HG03571 (cell line): ENCODE measurements around the gene DAPK1.
A peak's percentile ranks its signal among the peaks of the same experiment; 100 is the strongest.

ENCODE experiments used
- ATAC-seq: cut with Tn5 transposase; IDR thresholded peaks from one replicate; pipeline ENCODE4 v1.9.1; 2021; ENCODE audit not compliant: unreplicated experiment

Gene DAPK1

GRCh38 chr9:87564791-87565241 lies 67.1 kb downstream of the DAPK1 start:
- ATAC-seq: no peak

- no peak for ATAC-seq
Measured at GRCh38 chr9:87567001-87567400, 69.3 kb downstream of the DAPK1 start.

GRCh38 chr9:87567571-87567970 lies 69.9 kb downstream of the DAPK1 start:
- no peak for ATAC-seq

DNA sequence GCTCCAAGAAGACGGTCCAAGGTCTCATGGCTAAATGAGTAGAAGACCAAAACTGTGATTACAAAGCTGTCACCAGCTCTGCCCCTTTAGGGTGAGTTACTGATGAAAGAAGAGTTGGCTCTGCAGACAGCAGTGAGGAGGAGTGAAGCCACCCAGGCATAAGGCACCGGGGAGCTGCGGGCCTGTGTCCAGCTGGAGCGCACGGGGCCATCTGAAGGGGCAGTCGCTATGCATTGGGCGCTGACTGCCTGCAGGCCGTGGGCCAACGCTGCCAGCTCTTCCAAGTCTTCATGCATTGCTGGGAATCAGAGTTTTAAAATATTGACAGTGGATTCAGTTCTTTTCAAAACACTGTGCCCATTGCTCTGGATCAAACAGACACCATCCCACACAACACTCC lies 70.3 kb downstream of the DAPK1 start:
- no peak for ATAC-seq

DNA sequence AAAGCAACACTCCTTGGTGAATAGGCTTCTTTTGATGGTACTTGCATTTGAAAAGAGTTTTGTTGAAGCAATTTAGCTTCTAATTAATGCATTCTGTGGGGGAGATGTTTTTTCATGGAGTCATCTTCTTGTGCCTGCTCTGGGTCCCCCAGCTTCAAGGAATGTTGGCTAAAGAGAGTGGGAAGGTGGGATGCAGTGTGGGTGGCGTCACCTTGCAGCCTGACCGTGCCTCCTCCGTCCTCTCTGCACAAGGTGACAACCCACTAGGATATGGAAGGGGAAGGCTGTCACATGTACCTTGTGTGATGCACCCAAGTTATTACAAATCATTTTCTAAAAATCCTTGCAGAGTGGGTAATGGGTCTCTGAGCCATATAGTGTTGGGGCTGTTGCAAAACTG lies 70.7 kb downstream of the DAPK1 start:
- no peak for ATAC-seq

- ATAC-seq: no peak
Measured at GRCh38 chr9:87569008-87569509, 71.4 kb downstream of the DAPK1 start.

DNA sequence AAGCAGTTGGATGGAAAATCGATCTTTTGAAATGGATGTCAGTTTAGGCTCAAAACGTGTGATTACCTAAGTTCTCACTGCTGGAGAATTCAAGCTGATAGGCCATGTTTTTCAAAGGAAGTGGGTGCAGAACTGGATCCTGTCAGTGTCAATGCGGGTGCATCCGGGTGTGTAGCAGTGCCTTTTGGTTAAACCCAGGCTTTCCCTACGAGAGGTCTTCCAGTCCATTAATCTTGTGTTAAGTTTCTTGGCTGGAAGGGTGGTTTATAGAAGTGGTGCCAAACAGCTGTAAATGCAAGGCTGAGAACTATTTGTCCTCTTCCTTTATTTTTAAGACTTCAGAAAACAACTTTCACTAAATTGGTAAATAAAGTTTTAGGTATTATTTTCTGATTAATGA lies 71.9 kb downstream of the DAPK1 start:
- no peak for ATAC-seq

- peak; percentile 70 for ATAC-seq
Measured at GRCh38 chr9:87570000-87570908, 72.6 kb downstream of the DAPK1 start.

GRCh38 chr9:87572719-87573118 lies 75.1 kb downstream of the DAPK1 start:
- no peak for ATAC-seq

DNA sequence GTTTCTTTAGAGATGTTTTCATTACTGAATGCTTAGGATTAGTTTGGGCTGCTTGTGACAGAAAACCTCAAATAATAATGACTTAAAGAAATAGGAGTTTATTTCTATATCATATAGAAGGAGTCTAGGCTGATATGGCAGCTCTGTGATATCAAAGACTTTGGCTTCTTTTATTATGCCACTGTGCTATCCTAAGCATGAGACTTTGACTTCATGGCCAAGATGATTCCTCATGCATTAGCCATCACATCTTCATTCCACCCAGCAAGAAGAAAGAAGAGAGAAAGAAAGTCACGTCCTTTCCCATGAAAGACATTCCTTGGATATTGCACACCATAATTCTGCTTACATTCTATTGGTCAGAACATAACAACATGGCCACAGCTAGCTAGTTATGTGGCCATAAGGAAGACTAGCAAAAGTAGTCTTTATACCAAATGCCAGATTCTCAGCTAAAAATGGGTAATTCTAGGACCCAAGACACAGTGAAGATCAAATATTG lies 76.2 kb downstream of the DAPK1 start:
- ATAC-seq: no peak

GRCh38 chr9:87577746-87578145 lies 80.1 kb downstream of the DAPK1 start:
- no peak for ATAC-seq

GRCh38 chr9:87578625-87579024 lies 81.0 kb downstream of the DAPK1 start:
- no peak for ATAC-seq

DNA sequence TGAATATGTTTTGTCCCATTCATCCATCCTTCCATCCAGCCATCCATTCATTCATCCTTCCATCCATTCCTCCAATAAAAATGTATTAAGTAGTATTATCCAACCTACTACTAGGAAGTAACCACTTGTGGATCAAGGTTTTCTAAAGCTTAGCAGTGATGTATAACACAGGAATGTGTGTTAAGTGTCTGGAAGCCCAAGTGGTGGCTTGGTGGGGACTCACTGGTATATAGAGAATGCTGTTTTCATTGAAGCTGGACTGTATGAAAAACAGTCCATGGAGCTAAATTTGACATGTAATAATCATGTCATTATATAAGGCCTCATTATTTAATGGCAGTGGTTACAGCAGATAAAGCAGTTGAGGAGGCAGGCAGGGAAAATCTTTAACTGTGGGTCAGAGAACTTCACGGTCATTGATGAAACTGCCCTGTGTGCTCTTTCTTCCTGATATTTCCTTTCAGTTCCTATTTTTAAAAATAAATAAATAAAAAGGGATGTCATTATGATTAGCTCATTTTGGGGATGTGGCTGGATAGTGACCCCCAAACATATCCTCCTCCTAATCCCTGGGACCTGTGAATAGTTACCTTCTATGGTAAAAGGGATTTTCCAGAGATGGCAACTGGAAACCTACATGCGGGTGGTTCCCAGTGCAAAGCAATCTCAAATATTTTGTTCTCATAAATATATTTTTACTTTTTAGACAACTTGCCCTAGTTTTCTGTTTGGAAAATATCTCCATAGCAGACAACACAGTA lies 82.3 kb downstream of the DAPK1 start:
- ATAC-seq: no peak

DNA sequence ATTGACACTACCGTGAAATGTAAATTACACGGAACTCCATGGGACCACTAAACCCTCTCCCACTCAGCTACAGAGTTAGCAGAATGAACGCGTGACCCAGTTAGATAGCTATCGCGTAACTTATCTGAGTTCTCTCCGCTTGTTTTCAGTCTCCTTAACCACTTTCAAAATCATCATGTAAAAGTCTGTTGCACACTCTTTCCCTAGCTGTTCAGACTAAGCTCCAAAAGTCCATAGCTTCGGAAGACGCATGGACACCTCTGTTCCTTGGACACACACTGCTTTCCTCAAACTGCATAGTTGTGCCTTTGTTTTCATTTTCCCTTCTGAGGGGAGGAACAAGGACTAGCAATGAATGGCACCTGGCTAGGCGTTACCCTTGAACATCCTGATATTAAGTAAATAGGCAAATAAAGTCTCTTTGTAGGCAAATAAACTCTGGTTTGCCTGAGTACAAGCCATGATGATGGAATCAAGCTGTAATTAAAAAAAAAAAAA lies 83.3 kb downstream of the DAPK1 start:
- ATAC-seq: no peak

DNA sequence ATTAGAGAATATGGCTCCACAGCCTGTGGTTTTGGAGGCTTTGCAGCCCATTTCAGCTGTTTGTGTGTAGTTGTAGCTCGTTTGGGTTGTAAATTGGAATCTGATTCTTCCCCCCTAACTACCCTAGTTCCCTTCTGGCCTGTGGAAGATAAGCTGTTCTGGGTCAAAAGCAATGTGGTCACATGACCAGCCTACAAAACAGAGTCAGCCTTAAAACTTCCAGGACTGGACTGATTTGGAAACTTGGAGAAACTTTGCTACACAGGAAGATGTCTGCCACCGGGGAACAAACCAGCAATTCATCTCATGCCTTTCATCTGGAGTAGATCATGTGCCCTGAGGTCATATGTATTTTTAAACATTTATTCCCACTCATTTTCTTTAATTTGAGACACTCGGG lies 83.8 kb downstream of the DAPK1 start:
- no peak for ATAC-seq

- ATAC-seq: no peak
Measured at GRCh38 chr9:87581949-87582637, 84.4 kb downstream of the DAPK1 start.

- ATAC-seq: no peak
Measured at GRCh38 chr9:87584326-87584725, 86.7 kb downstream of the DAPK1 start.

DNA sequence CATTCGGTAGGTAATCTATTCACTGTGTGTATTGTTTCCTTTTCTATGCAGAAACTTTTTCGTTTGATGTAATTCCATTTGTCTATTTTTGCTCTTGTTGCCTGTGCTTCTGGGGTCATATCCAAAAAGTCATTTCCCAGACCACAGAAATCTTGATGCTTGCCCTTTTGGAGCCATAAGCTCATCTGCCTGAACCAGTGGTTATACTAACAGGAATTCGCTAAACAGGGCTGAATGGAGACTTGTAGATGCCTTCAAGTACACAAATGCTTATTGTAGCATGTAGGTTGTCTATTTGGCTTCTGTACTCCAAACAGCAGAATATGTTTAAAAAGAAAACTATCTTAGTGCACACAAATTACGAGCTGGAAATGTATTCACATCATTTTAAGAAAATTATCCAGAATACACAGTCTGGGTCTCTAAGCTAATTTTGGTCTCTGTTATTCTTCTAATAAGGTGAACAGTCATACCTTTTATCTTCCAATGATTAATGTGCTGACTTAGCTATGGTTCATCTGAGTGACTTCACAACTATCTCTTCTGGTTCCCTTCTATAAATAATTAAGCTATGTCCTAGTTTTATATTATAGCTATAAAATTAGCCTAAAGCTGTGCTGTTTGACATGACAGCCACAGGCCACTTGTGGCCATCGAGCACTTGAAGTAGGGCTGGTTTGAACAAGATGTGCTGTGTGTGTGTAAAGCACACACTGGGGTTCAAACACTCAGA lies 87.6 kb downstream of the DAPK1 start:
- ATAC-seq: no peak

DNA sequence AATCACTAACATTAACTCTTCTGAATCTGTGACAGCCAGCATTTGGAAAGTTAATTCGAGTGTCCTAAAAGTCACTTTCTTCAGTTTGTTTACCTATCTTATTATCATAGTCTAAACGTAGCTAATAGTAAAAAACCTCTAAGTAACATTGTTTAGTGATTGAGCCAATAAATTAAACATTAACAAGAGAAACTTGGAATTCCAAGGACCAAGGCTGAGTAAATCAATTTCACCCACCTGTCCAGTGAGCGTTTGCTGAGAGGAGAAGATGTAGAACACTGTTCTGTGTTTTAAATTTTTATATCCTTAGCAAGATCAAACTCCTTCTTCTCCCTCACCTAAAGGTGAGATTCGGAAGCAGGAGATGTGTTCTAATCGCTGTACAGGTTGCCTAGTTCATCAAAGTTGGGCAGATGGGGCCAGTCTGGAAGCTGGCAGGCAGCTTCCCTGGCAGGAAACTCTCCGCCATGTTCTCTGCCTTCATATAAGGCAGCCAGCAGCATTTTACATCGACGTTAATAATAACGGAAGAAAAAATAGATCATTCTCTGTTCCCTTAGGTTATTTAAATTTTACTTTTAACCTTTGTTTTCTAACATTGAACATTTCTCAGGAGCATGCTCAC lies 89.2 kb downstream of the DAPK1 start:
- no peak for ATAC-seq

DNA sequence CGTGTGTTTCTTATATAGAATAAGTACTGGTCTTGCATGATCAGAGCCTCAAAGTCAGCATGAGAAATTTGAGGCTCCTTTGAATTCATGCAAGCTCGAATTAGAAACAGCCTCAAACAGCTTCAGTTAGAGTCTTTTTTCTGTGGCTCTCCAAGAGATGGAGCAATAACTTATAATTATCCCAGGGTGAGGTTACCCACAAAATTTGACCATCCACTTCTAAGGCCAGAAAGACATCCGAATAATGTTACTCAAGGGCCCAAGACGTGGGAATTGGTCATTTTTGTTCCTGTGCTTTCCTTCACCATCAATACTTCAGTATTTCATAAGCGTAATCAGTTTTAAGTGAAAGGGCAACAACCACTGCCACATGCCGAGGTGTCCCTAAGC lies 89.7 kb downstream of the DAPK1 start:
- ATAC-seq: no peak
